Osteoblast (primary cell): ENCODE results near the gene MAFF. TPM values are rescaled to one million over a fixed set of nuclear protein-coding genes. Genes with fewer than 3 reads are reported as not detected.

ENCODE experiments used
- DNase-seq: peaks from one replicate; pipeline ENCODE4 v3.0.0; 2011; ENCODE audit warnings: low spot score, mixed read lengths; ENCODE audit not compliant: insufficient read length; ENCODE audit errors: missing footprints
- H2AFZ ChIP-seq: 2 replicates; pipeline ENCODE4 v1.6.0; 2011; ENCODE audit warnings: mild to moderate bottlenecking, low read length
- H3K27ac ChIP-seq: 2 replicates; pipeline ENCODE4 v1.5.1; 2011; ENCODE audit warnings: mild to moderate bottlenecking, low read depth, low read length, moderate library complexity
- H3K27me3 ChIP-seq: 2 replicates; pipeline ENCODE4 v1.6.0; 2012; ENCODE audit warnings: mild to moderate bottlenecking, control low read depth, inconsistent platforms, low read length, moderate library complexity; ENCODE audit not compliant: insufficient read depth
- H3K36me3 ChIP-seq: 2 replicates; pipeline ENCODE4 v1.5.1; 2011; ENCODE audit warnings: mild to moderate bottlenecking, low read length, control low read depth, moderate library complexity; ENCODE audit not compliant: insufficient read depth
- H3K4me1 ChIP-seq: 2 replicates; pipeline ENCODE4 v1.5.1; 2011; ENCODE audit warnings: mild to moderate bottlenecking, low read length, control low read depth, moderate library complexity; ENCODE audit not compliant: insufficient read depth
- H3K4me2 ChIP-seq: 2 replicates; pipeline ENCODE4 v1.6.0; 2011; ENCODE audit warnings: mild to moderate bottlenecking, low read length; ENCODE audit not compliant: insufficient read depth
- H3K4me3 ChIP-seq: fragments of 200-600 bp; sonication (generic); 3 replicates; pipeline ENCODE4 v1.5.1; 2012; ENCODE audit warnings: mild to moderate bottlenecking, low read length, inconsistent platforms; ENCODE audit not compliant: insufficient read depth
- H3K79me2 ChIP-seq: 2 replicates; pipeline ENCODE4 v1.6.0; 2012; ENCODE audit warnings: mild to moderate bottlenecking, low read length, control low read depth, inconsistent platforms; ENCODE audit not compliant: insufficient read depth
- H3K9me3 ChIP-seq: 2 replicates; pipeline ENCODE4 v1.5.1; 2011; ENCODE audit warnings: low read depth, low read length, control low read depth
- H4K20me1 ChIP-seq: 2 replicates; pipeline ENCODE4 v1.6.0; 2012; ENCODE audit warnings: mild to moderate bottlenecking, low read length, control low read depth; ENCODE audit not compliant: insufficient read depth
- total RNA-seq: library from RNA; depleted of rRNA; stranded (reverse); fragments of >200 nt; gene quantifications from 2 replicates; pipeline ENCODE4 v1.2.3, GENCODE V29; 2012
- TF ChIP-seq, protein P1 (sequence below): IDR thresholded peaks from 2 replicates; pipeline ENCODE4 v1.5.1; 2011; ENCODE audit warnings: mild to moderate bottlenecking, low read depth, low read length, moderate library complexity; ENCODE audit errors: extremely low read depth

The MAFF gene
- total RNA-seq, 1 donor = 22.4 TPM

DNA sequence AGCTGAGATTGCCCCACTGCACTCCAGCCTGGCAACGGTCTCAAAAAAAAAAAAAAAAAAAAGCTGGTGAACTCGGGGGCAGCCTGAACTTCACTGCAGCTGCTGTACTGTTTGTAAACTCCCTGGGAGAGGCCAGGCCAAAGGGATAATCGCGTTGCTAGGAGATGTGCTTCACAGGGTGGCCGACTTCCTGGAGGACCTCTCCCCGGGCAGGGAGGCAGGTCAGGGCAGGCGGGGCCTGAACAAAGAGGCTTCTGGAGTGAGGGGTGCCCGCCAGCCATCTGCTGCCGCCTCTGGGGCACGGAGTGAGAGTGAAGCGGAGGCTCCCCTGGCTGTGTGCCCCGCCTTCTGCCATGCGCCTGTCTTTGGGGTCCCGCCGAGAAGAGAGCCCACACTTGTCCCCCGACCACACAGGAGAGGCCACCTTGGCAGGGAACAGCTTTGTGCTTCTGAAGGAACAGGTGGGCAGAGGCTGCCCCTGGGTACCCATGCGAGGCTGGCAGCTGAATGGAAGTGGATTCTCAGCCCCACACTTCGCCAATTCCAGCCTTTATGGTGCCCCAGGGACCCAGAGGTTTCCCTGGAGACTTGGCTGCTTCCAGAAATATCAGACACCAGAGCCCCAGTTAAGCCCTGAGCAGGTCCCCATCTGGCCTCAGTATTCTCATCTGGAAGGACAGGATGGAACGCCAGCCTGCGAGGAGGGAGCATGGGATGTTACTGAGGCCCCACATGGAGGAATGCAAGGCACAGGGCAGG is 41.4 kb downstream of the MAFF start:
- TF ChIP-seq, protein P1, sequence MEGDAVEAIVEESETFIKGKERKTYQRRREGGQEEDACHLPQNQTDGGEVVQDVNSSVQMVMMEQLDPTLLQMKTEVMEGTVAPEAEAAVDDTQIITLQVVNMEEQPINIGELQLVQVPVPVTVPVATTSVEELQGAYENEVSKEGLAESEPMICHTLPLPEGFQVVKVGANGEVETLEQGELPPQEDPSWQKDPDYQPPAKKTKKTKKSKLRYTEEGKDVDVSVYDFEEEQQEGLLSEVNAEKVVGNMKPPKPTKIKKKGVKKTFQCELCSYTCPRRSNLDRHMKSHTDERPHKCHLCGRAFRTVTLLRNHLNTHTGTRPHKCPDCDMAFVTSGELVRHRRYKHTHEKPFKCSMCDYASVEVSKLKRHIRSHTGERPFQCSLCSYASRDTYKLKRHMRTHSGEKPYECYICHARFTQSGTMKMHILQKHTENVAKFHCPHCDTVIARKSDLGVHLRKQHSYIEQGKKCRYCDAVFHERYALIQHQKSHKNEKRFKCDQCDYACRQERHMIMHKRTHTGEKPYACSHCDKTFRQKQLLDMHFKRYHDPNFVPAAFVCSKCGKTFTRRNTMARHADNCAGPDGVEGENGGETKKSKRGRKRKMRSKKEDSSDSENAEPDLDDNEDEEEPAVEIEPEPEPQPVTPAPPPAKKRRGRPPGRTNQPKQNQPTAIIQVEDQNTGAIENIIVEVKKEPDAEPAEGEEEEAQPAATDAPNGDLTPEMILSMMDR = no peak
- peak; percentile 49 for DNase-seq
- H2AFZ ChIP-seq = no peak overlapping the region
- peaks cover 15% of the 10 kb centered on the region for H4K20me1 ChIP-seq
- no peaks in the 10 kb centered on the region for H3K9me3 ChIP-seq
- no peaks in the 10 kb centered on the region for H3K27me3 ChIP-seq
- peaks cover 28% of the 10 kb centered on the region for H3K79me2 ChIP-seq
- no peak overlapping the region for H3K4me2 ChIP-seq
- H3K36me3 ChIP-seq = peaks cover 37% of the 10 kb centered on the region
- no peak overlapping the region for H3K27ac ChIP-seq
- peaks cover 37% of the 10 kb centered on the region for H3K4me1 ChIP-seq
- no peak overlapping the region for H3K4me3 ChIP-seq

DNA sequence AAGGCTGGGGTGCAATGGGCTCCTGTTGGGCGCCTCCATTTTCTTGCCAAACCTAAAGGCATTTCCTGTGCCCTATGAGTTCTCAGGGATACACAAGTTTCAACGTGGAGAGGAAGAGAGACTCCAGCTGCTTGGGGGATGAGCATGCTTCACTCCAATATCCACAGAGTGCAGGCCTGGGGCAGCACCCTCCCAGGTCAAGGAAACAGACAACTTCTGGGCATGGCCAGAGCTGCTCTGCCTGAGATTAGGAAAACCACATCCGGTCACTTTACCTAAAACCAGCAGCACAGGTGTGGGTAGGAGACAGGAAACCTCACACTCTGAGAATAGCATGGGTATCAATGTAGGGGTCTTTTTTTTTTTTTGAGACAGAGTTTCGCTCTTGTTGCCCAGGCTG is 42.3 kb downstream of the MAFF start:
- peaks cover 28% of the 10 kb centered on the region for H3K4me1 ChIP-seq

DNA sequence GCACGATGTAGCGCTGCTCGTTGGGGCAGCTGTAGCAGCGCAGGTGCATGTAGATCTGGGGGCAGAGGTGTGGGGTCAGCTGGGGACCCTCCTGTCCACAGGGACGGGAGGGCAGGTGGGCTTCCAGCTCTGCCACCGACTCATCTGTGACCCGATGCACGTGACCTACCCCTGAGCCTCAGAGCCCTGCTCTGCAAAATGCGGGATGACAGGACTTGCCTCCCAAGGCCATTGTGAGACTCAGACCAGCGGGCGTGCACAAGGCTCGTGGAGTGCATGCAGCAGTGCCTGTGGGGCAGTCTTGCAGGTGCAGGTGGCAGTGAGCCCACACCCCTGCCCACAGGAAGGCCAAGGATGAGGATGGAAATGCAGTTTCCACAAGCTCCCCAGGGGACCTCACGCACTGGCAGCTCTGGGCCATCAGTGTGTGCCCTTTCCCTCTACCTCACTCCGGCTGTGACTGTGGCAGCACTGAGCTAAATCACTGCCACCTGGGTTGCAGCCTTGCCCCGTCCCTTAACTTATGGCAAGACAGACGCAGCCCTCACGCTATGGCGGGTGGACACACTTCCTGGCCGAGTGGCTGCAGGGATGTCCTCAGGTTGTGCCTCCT is 44.4 kb downstream of the MAFF start:
- H3K9me3 ChIP-seq = no peaks in the 10 kb centered on the region
- H3K79me2 ChIP-seq = peaks cover 55% of the 10 kb centered on the region
- no peak overlapping the region for H2AFZ ChIP-seq
- H4K20me1 ChIP-seq = peaks cover 38% of the 10 kb centered on the region
- H3K4me2 ChIP-seq = no peak overlapping the region
- H3K4me1 ChIP-seq = peaks cover 8% of the 10 kb centered on the region
- H3K27ac ChIP-seq = no peak overlapping the region
- TF ChIP-seq, protein P1 = no peak
- H3K27me3 ChIP-seq = no peaks in the 10 kb centered on the region
- peaks cover 41% of the 10 kb centered on the region for H3K36me3 ChIP-seq
- DNase-seq = peak; percentile 13
- H3K4me3 ChIP-seq = no peak overlapping the region

More for the DNA sequence above, 42.3 kb downstream of the MAFF start:
- Histone ChIP-seq H3K9me3 (no peaks in the 10 kb centered on the region), H2AFZ (no peak overlapping the region), H4K20me1 (peaks cover 22% of the 10 kb centered on the region), H3K27me3 (no peaks in the 10 kb centered on the region), H3K4me2 (no peak overlapping the region), H3K36me3 (peaks cover 37% of the 10 kb centered on the region), H3K4me3 (no peak overlapping the region), H3K79me2 (peaks cover 35% of the 10 kb centered on the region), H3K27ac (peak overlapping the region; percentile 41)
- no peak for DNase-seq
- TF ChIP-seq, protein P1 = no peak

DNA sequence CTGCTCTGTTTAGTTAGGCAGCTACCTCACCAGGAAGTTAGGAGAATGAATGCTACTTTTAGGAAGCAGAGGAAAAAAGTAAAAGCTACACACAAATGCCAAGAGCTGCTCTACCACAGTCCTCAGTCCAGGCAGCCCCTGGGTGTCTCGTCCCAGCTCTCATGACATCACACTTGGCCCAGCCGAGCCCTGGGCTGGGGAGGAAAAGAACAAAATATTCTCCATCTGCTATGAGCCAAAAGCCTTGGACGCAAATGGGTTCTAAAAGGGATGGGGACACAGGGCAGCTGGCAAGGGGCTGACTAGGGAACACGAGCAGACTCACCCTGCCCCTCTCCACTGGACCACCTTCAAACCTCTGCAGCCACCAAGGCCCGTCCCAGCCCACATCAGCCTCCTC is 44.9 kb downstream of the MAFF start:
- H3K27me3 ChIP-seq = no peaks in the 10 kb centered on the region
- H3K36me3 ChIP-seq = peaks cover 41% of the 10 kb centered on the region

More for the DNA sequence above, 44.9 kb downstream of the MAFF start:
- peak; percentile 44 for DNase-seq
- Histone ChIP-seq H3K27ac (no peak overlapping the region), H3K4me1 (peaks cover 4% of the 10 kb centered on the region), H3K4me3 (no peak overlapping the region), H3K4me2 (no peak overlapping the region), H3K79me2 (peaks cover 60% of the 10 kb centered on the region), H2AFZ (no peak overlapping the region), H4K20me1 (peaks cover 43% of the 10 kb centered on the region), H3K9me3 (no peaks in the 10 kb centered on the region)
- TF ChIP-seq, protein P1 = no peak
